Neural progenitor cell (in vitro differentiated cells): ENCODE measurements around the gene RAPGEF5. TPM values are rescaled to one million over a fixed set of nuclear protein-coding genes. Genes with fewer than 3 reads are reported as not detected.

Source experiments
- DNase-seq: peaks from one replicate; pipeline ENCODE4 v3.0.0-alpha.2; 2016; ENCODE audit warnings: low spot score
- H2AFZ ChIP-seq: fragments of 200-600 bp; sonication (generic); replicated peaks from 2 replicates; pipeline ENCODE4 v1.6.1; 2016; ENCODE audit warnings: antibody characterized with exemption
- H3F3A ChIP-seq: fragments of 200-600 bp; sonication (generic); 2 replicates; pipeline ENCODE4 v1.6.1; 2016; ENCODE audit warnings: antibody characterized with exemption, low read depth
- H3K27ac ChIP-seq: fragments of 200-600 bp; sonication (generic); 2 replicates; pipeline ENCODE4 v1.5.1; 2016; ENCODE audit warnings: mild to moderate bottlenecking
- H3K27me3 ChIP-seq: fragments of 200-600 bp; sonication (generic); 2 replicates; pipeline ENCODE4 v1.6.1; 2016; ENCODE audit warnings: mild to moderate bottlenecking, moderate library complexity
- H3K36me3 ChIP-seq: fragments of 200-600 bp; sonication (generic); 2 replicates; pipeline ENCODE4 v1.5.1; 2016
- H3K4me1 ChIP-seq: fragments of 200-600 bp; sonication (generic); 2 replicates; pipeline ENCODE4 v1.6.1; 2016; ENCODE audit warnings: mixed run types
- H3K4me2 ChIP-seq: fragments of 200-600 bp; sonication (generic); 2 replicates; pipeline ENCODE4 v1.6.1; 2016
- H3K4me3 ChIP-seq: fragments of 200-600 bp; sonication (generic); 2 replicates; pipeline ENCODE4 v1.5.1; 2016
- H3K79me2 ChIP-seq: fragments of 200-600 bp; sonication (generic); 2 replicates; pipeline ENCODE4 v1.6.1; 2016; ENCODE audit warnings: low read depth
- H3K9ac ChIP-seq: fragments of 200-600 bp; sonication (generic); 2 replicates; pipeline ENCODE4 v1.6.1; 2016
- H3K9me3 ChIP-seq: fragments of 200-600 bp; sonication (generic); 2 replicates; pipeline ENCODE4 v1.5.1; 2016; ENCODE audit warnings: low read depth
- H4K20me1 ChIP-seq: fragments of 200-600 bp; sonication (generic); 2 replicates; pipeline ENCODE4 v1.6.1; 2016; ENCODE audit warnings: low read depth
- H3K27ac Mint-ChIP-seq: 3 replicates; pipeline ENCODE4 v1.8.0; 2021; ENCODE audit warnings: mixed read lengths
- H3K27me3 Mint-ChIP-seq: 2 replicates; pipeline ENCODE4 v1.8.0; 2022; ENCODE audit warnings: low read depth, mild to moderate bottlenecking, inconsistent platforms, moderate library complexity, mixed read lengths; ENCODE audit not compliant: insufficient read depth
- H3K36me3 Mint-ChIP-seq: 3 replicates; pipeline ENCODE4 v1.8.0; 2021; ENCODE audit warnings: mixed read lengths
- H3K4me1 Mint-ChIP-seq: 3 replicates; pipeline ENCODE4 v1.8.0; 2021; ENCODE audit warnings: mixed read lengths
- H3K4me3 Mint-ChIP-seq: 3 replicates; pipeline ENCODE4 v1.8.0; 2021; ENCODE audit warnings: mild to moderate bottlenecking, moderate library complexity, mixed read lengths
- H3K9me3 Mint-ChIP-seq: 3 replicates; pipeline ENCODE4 v1.8.0; 2020; ENCODE audit warnings: mixed read lengths
- EZH2 ChIP-seq: fragments of 200-600 bp; sonication (generic); IDR thresholded peaks from 2 replicates; pipeline ENCODE4 v1.6.1; 2017; ENCODE audit warnings: antibody characterized with exemption, mild to moderate bottlenecking, moderate library complexity
- EZH2phosphoT487 ChIP-seq: fragments of 200-600 bp; sonication (generic); IDR thresholded peaks from 2 replicates; pipeline ENCODE4 v1.6.1; 2017; ENCODE audit warnings: antibody characterized with exemption
- total RNA-seq: library from RNA; depleted of rRNA; stranded (reverse); fragments of >200 nt; gene quantifications from 2 replicates; pipeline ENCODE4 v1.2.3, GENCODE V29; 2015; ENCODE audit warnings: low replicate concordance
- TF ChIP-seq, protein P1 (sequence below): fragments of 200-600 bp; sonication (generic); IDR thresholded peaks from 2 replicates; pipeline ENCODE4 v1.5.1; 2017; ENCODE audit warnings: antibody characterized with exemption, mild to moderate bottlenecking

The RAPGEF5 gene
- total RNA-seq, 1 donor from 2014 or later: 5.7 TPM

- no peaks in the 10 kb centered on the region for H3K9me3 ChIP-seq
- H4K20me1 ChIP-seq: no peaks in the 10 kb centered on the region
- no peaks in the 10 kb centered on the region for H3F3A ChIP-seq
- no peaks in the 10 kb centered on the region for H3K79me2 ChIP-seq
- no peak overlapping the region for H3K27ac Mint-ChIP-seq
- H3K27ac ChIP-seq: no peak overlapping the region
- H3K9me3 Mint-ChIP-seq: no peaks in the 10 kb centered on the region
- no peak for TF ChIP-seq EZH2phosphoT487
- TF ChIP-seq, protein P1, sequence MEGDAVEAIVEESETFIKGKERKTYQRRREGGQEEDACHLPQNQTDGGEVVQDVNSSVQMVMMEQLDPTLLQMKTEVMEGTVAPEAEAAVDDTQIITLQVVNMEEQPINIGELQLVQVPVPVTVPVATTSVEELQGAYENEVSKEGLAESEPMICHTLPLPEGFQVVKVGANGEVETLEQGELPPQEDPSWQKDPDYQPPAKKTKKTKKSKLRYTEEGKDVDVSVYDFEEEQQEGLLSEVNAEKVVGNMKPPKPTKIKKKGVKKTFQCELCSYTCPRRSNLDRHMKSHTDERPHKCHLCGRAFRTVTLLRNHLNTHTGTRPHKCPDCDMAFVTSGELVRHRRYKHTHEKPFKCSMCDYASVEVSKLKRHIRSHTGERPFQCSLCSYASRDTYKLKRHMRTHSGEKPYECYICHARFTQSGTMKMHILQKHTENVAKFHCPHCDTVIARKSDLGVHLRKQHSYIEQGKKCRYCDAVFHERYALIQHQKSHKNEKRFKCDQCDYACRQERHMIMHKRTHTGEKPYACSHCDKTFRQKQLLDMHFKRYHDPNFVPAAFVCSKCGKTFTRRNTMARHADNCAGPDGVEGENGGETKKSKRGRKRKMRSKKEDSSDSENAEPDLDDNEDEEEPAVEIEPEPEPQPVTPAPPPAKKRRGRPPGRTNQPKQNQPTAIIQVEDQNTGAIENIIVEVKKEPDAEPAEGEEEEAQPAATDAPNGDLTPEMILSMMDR: no peak
- TF ChIP-seq EZH2: no peak
- H3K36me3 Mint-ChIP-seq: no peaks in the 10 kb centered on the region
- no peaks in the 10 kb centered on the region for H3K4me1 Mint-ChIP-seq
- no peaks in the 10 kb centered on the region for H3K36me3 ChIP-seq
- no peak overlapping the region for H3K9ac ChIP-seq
- H3K4me1 ChIP-seq: no peaks in the 10 kb centered on the region
- H2AFZ ChIP-seq: no peak overlapping the region
- DNase-seq: no peak
- H3K27me3 Mint-ChIP-seq: peaks cover 5% of the 10 kb centered on the region
- H3K4me2 ChIP-seq: no peak overlapping the region
- H3K27me3 ChIP-seq: no peaks in the 10 kb centered on the region
- no peak overlapping the region for H3K4me3 ChIP-seq
- H3K4me3 Mint-ChIP-seq: no peak overlapping the region
Observed at GRCh38 chr7:22393913-22394729, 37.2 kb upstream of the RAPGEF5 start.

DNA sequence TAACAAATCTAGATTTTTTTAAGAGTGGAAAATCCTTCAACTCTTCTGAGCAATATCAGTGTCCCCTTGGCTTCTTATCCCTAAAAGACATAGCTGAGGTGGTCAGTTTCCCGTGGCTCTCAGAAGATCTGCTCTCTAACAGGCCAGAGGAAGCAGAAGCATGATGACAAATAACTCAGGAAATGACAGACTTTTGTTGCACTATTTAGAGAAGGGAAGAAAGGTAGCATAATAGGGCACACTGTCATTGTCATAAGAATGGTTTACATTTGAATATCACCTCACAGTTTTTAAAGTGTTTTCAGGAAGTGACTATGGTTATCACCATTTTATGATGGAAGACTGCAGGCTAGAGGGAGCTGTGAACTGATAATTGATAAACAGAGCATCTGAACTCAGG lies 33.6 kb upstream of the RAPGEF5 start:
- no peak overlapping the region for H3K27ac ChIP-seq
- no peak overlapping the region for H2AFZ ChIP-seq
- no peak overlapping the region for H3K9ac ChIP-seq
- no peak overlapping the region for H3K4me2 ChIP-seq
- no peaks in the 10 kb centered on the region for H3F3A ChIP-seq
- no peaks in the 10 kb centered on the region for H3K36me3 ChIP-seq
- no peaks in the 10 kb centered on the region for H3K79me2 ChIP-seq
- H3K9me3 ChIP-seq: no peaks in the 10 kb centered on the region
- TF ChIP-seq, protein P1: no peak
- TF ChIP-seq EZH2 (no peak), EZH2phosphoT487 (no peak)
- Mint-ChIP-seq H3K4me3 (no peak overlapping the region), H3K4me1 (no peaks in the 10 kb centered on the region), H3K27ac (no peak overlapping the region), H3K27me3 (peaks cover 7% of the 10 kb centered on the region), H3K9me3 (no peaks in the 10 kb centered on the region), H3K36me3 (no peaks in the 10 kb centered on the region)
- no peaks in the 10 kb centered on the region for H3K27me3 ChIP-seq
- H4K20me1 ChIP-seq: no peaks in the 10 kb centered on the region
- no peak for DNase-seq
- H3K4me1 ChIP-seq: no peaks in the 10 kb centered on the region
- H3K4me3 ChIP-seq: no peak overlapping the region

GRCh38 chr7:22389892-22390291 lies 32.9 kb upstream of the RAPGEF5 start:
- Mint-ChIP-seq H3K4me3 (no peak overlapping the region), H3K4me1 (no peaks in the 10 kb centered on the region), H3K36me3 (no peaks in the 10 kb centered on the region), H3K27ac (no peak overlapping the region), H3K27me3 (peaks cover 7% of the 10 kb centered on the region), H3K9me3 (no peaks in the 10 kb centered on the region)
- TF ChIP-seq EZH2phosphoT487: no peak
- TF ChIP-seq, protein P1: no peak
- TF ChIP-seq EZH2: no peak
- no peak for DNase-seq
- Histone ChIP-seq H4K20me1 (no peaks in the 10 kb centered on the region), H3K4me3 (no peak overlapping the region), H2AFZ (no peak overlapping the region), H3K9ac (no peak overlapping the region), H3K4me1 (no peaks in the 10 kb centered on the region), H3K36me3 (no peaks in the 10 kb centered on the region), H3K27ac (no peak overlapping the region), H3K27me3 (no peaks in the 10 kb centered on the region), H3K9me3 (no peaks in the 10 kb centered on the region), H3K4me2 (no peak overlapping the region), H3F3A (no peaks in the 10 kb centered on the region), H3K79me2 (no peaks in the 10 kb centered on the region)
